Measurements from ENCODE around the gene DENND5A. TPM values are rescaled to one million over a fixed set of nuclear protein-coding genes. Genes with fewer than 3 reads are reported as not detected.

Gene DENND5A
- total and polyA plus RNA-seq, 9 of the 15 experiments (the other 6 are each of a cell fraction or from before 2014, with no cell fraction given), result 11.7 to 130 (median 46.3) TPM

- TF ChIP-seq ZNF407 (IDR thresholded peaks at IDR 0.05; ENCODE audit: low read depth) (no peak), KLF16 (IDR thresholded peaks at IDR 0.05) (no peak), YY1 (IDR thresholded peaks at IDR 0.05; ENCODE audit: borderline replicate concordance in 1 of 3, control insufficient read depth in 1 of 3, extremely low read depth in 1 of 3, insufficient read depth in 3 of 3, insufficient read length in 1 of 3, insufficient replicate concordance in 2 of 3, low read depth in 1 of 3, low read length in 2 of 3) (peak in 2 of 3 experiments; percentile 53 to 59), TOE1 (IDR thresholded peaks at IDR 0.05; ENCODE audit: borderline replicate concordance) (no peak), TOE1 (CRISPR knock-in tag; IDR thresholded peaks at IDR 0.05; ENCODE audit: borderline replicate concordance, low read depth) (no peak), CREBBP (IDR thresholded peaks at IDR 0.05; ENCODE audit: low read depth, low read length) (no peak), SETDB1 (IDR thresholded peaks at IDR 0.05; ENCODE audit: low read length) (no peak), E2F6 (IDR thresholded peaks at IDR 0.05; ENCODE audit: borderline replicate concordance in 1 of 2, extremely low read depth in 1 of 2, insufficient read depth in 1 of 2, insufficient read length in 1 of 2, low read depth in 1 of 2, low read length in 1 of 2, poor library complexity in 1 of 2, severe bottlenecking in 1 of 2) (peak in 1 of 2 experiments; percentile 60), NFE2L1 (tag; IDR thresholded peaks at IDR 0.05; ENCODE audit: borderline replicate concordance, low read depth) (no peak)
Observed at GRCh38 chr11:9264316-9265210, 587 bp downstream of the DENND5A start (continued).
